Right lobe of liver (tissue), 6 donors: ENCODE measurements around the gene JUND. TPM values are rescaled to one million over a fixed set of nuclear protein-coding genes. Genes with fewer than 3 reads are reported as not detected.
A peak's percentile ranks its signal among the peaks of the same experiment; 100 is the strongest.

Experiments
- ATAC-seq, 4 donors: fragments of 200-7000 bp; cut with Tn5 transposase; one replicate each; pipeline ENCODE4 v1.9.1; 2020; ENCODE audit warnings: mild to moderate bottlenecking in 4 of 4, moderate library complexity in 4 of 4
- DNase-seq, 3 donors: peaks; one replicate each; pipeline ENCODE4 v3.0.0-alpha.2; 2020
- H3K27ac ChIP-seq, 3 donors: fragments of 200-600 bp; one replicate each; pipeline ENCODE4 v1.8.0; 2022
- H3K27me3 ChIP-seq, 2 donors: fragments of 200-600 bp; one replicate each; pipeline ENCODE4 v1.8.0; 2022
- H3K36me3 ChIP-seq, 4 donors: fragments of 200-600 bp; sonication (generic) in 1 of 4; one replicate each; pipeline versions ENCODE4 v1.5.1 to v1.8.0; 2017 to 2022; ENCODE audit warnings: control low read depth in 1 of 4
- H3K4me1 ChIP-seq, 4 donors: fragments of 200-600 bp; sonication (generic) in 1 of 4; one replicate each; pipeline versions ENCODE4 v1.5.1 to v1.8.0; 2017 to 2022; ENCODE audit warnings: control low read depth in 1 of 4
- H3K4me3 ChIP-seq, 3 donors: fragments of 200-600 bp; one replicate each; pipeline ENCODE4 v1.8.0; 2022
- H3K9me3 ChIP-seq, 4 donors: fragments of 200-600 bp; sonication (generic) in 1 of 4; one replicate each; pipeline versions ENCODE4 v1.5.1 to v1.8.0; 2017 to 2022; ENCODE audit warnings: control low read depth in 1 of 4
- POLR2A ChIP-seq: fragments of 450-650 bp; IDR thresholded peaks from one replicate; pipeline ENCODE4 v1.6.1; 2017; ENCODE audit warnings: antibody characterized with exemption, mild to moderate bottlenecking
- WGBS: methylation state at CpG from one replicate; pipeline ENCODE4 v1.1.6; 2018; ENCODE audit warnings: low coverage, low lambda C conversion rate; ENCODE audit not compliant: insufficient coverage; ENCODE audit errors: missing lambda C conversion rate; 5-methylcytosine and 5-hydroxymethylcytosine counted together
- intact Hi-C, 2 donors: fragments of 100-400 bp; cut with DNase I; formaldehyde crosslinking; loops; one replicate each; pipeline versions ENCODE4 v1.11.2 to v1.14.1; 2022
- total RNA-seq, 6 experiments: library from RNA; depleted of rRNA in 2 of 6; stranded (reverse); fragments of >200 nt in 2 of 6; fragmentation: NEBNext Ultra II Directional in 3 of 6; extraction: Animal tissue kit (Norgen Biotek cat#: 25700) in 3 of 6; gene quantifications; one replicate each; pipeline versions ENCODE4 v1.1.0 to v1.2.4, GENCODE V29; 2016 to 2023
- TF ChIP-seq, protein P1 (sequence below), 4 donors: fragments of 200-600 bp in 3 of 4; fragments of 450-650 bp in 1 of 4; IDR thresholded peaks; one replicate each; pipeline versions ENCODE4 v1.5.1 to v1.8.0; 2016 to 2022; ENCODE audit warnings: antibody characterized with exemption in 4 of 4, mild to moderate bottlenecking in 2 of 4
- donor health status: DM: no; HTN: yes; CAD: no.
- donor health status: DM: no; HTN: no; CAD: no.
- donor health status: DM: no; HTN: no; CAD: no.
- donor health status: DM: no; HTN: yes; CAD: no.
- donor health status: DM: no; HTN: yes; CAD: no.

Gene JUND
- total RNA-seq, 6 experiments from 2014 or later: 29.3 to 188 (median 134) TPM

DNA sequence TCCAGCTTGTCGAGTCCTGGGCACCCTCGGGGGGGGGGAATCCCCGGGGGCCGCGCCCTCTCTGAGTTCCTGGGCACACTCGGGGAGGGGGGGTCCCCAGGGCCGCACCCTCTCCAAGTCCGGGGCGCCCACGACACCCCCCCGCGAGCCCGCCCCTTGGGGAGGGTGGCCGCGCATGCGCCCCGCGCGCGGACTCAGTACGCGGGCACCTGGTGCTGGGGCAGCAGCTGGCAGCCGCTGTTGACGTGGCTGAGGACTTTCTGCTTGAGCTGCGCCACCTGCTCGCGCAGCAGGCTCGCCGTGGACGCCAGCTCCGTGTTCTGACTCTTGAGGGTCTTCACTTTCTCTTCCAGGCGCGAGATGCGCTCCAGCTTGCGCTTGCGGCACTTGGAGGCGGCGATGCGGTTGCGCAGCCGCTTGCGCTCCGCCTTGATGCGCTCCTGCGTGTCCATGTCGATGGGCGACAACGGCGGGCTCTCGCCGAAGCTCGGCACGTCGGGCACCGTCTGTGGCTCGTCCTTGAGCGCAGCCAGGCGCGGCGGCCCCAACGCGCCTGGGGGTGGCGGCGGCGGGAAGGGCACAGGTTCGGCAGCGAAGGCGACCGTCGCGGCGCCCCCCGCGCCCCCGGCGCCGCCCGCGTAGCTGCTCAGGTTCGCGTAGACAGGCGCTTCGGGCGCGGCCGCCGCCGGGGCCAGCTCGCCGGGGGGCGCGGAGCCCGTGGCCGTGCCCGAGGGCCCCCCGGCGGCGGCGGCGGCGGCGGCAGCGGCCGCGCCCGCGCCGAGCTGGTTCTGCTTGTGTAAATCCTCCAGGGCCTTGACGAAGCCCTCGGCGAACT lies 958 bp downstream of the JUND start:
- intact Hi-C loops: no loop called here
- ATAC-seq (peak; percentile 26 to 62 (median 51)), DNase-seq (peak; percentile 82 to 91 (median 87))
- H3K36me3 ChIP-seq: peaks cover 0 to 8% (median 0%) of the 10 kb centered on the region in 4 donors
- WGBS: 0% methylated on average over 1 of the region's 111 CpGs
- peak overlapping the region; percentile 82 to 93 (median 93) for H3K4me3 ChIP-seq
- peak overlapping the region; percentile 100 for H3K27ac ChIP-seq
- H3K4me1 ChIP-seq: peaks cover 0 to 45% (median 20%) of the 10 kb centered on the region in 4 donors
- no peaks in the 10 kb centered on the region for H3K9me3 ChIP-seq
- no peaks in the 10 kb centered on the region for H3K27me3 ChIP-seq
- TF ChIP-seq, protein P1, sequence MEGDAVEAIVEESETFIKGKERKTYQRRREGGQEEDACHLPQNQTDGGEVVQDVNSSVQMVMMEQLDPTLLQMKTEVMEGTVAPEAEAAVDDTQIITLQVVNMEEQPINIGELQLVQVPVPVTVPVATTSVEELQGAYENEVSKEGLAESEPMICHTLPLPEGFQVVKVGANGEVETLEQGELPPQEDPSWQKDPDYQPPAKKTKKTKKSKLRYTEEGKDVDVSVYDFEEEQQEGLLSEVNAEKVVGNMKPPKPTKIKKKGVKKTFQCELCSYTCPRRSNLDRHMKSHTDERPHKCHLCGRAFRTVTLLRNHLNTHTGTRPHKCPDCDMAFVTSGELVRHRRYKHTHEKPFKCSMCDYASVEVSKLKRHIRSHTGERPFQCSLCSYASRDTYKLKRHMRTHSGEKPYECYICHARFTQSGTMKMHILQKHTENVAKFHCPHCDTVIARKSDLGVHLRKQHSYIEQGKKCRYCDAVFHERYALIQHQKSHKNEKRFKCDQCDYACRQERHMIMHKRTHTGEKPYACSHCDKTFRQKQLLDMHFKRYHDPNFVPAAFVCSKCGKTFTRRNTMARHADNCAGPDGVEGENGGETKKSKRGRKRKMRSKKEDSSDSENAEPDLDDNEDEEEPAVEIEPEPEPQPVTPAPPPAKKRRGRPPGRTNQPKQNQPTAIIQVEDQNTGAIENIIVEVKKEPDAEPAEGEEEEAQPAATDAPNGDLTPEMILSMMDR (IDR thresholded peaks at IDR 0.05): no peak
- peak; percentile 85 for TF ChIP-seq POLR2A

DNA sequence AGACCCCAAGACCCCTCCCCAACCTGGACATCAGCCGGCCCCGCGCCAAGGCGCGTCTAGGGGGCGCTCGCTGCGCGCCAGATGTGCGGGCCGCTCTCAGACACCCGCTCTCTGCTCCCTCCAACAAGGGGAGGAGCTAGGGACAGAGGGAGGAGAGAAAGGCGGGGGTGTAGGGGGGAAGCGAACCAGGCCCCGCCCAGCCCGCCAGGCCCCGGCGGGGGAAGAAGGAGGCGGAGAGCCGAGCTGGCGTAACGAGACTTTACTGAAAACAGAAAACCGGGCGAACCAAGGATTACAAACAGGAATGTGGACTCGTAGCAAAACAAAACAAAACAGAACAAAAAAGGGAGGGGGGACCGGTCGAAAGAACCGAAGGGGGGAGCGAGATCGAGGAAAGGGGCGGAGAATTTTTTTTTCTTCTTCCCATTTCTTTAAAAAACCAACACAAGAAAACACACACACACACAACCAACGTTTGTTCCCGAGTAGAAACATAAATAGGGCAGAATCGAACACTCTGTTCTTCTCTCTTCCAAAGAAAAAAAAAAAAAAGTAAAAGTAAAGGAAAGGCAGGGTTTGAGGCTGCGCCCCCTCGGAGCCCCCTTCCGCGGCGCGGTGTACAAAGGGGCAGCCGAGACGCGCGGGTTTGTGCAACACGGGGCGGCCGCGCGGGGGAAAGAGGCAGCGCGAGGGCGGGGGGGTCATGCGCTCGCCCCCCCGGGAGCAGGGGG lies 1.7 kb downstream of the JUND start:
- H3K4me1 ChIP-seq: peaks cover 0 to 51% (median 26%) of the 10 kb centered on the region in 4 donors
- ATAC-seq (peak; percentile 66 to 79 (median 68)), DNase-seq (peak; percentile 92 to 95 (median 94))
- H3K4me3 ChIP-seq: peak overlapping the region; percentile 82 to 93 (median 93)
- H3K9me3 ChIP-seq: no peaks in the 10 kb centered on the region
- TF ChIP-seq POLR2A: peak; percentile 86
- TF ChIP-seq, protein P1 (IDR thresholded peaks at IDR 0.05): peak; percentile 82 to 90 (median 85)
- peak overlapping the region; percentile 100 for H3K27ac ChIP-seq
- H3K27me3 ChIP-seq: no peaks in the 10 kb centered on the region
- H3K36me3 ChIP-seq: peaks cover 0 to 8% (median 0%) of the 10 kb centered on the region in 4 donors
- under 1% methylated on average over 48 of the region's 55 CpGs for WGBS
- intact Hi-C loops: loop anchor here (5.0 to 10.0 kb wide), 2 partner anchors 43 to 135 kb away; partner anchors contain the start of genes LSM4 (in 1 of the 2) and SSBP4 (in 1 of the 2)

DNA sequence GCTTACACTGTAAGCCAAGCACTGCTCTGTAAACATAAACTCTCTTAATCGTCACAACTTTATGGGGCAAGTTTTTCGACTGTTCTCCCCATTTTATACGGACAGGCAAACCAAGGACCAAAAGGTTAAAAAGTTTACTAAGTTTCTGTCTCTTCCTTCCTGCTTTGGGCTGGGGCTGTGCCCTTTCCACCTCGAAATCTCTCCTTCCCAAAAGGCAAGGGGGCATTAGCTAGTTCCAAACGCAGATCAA lies 2.2 kb downstream of the JUND start:
- intact Hi-C loops: loop anchor here (5.0 to 10.0 kb wide), 2 partner anchors 43 to 136 kb away; partner anchors contain the start of genes LSM4 (in 1 of the 2) and SSBP4 (in 1 of the 2)
- H3K36me3 ChIP-seq: peaks cover 0 to 8% (median 0%) of the 10 kb centered on the region in 4 donors
- 0% methylated on average over 5 of the region's 5 CpGs for WGBS
- no peak for ATAC-seq
- no peak for DNase-seq
- H3K9me3 ChIP-seq: no peaks in the 10 kb centered on the region
- no peak for TF ChIP-seq POLR2A
- peak overlapping the region; percentile 82 to 93 (median 93) for H3K4me3 ChIP-seq
- H3K27ac ChIP-seq: peak overlapping the region; percentile 100
- peaks cover 0 to 56% (median 27%) of the 10 kb centered on the region in 4 donors for H3K4me1 ChIP-seq
- H3K27me3 ChIP-seq: no peaks in the 10 kb centered on the region

DNA sequence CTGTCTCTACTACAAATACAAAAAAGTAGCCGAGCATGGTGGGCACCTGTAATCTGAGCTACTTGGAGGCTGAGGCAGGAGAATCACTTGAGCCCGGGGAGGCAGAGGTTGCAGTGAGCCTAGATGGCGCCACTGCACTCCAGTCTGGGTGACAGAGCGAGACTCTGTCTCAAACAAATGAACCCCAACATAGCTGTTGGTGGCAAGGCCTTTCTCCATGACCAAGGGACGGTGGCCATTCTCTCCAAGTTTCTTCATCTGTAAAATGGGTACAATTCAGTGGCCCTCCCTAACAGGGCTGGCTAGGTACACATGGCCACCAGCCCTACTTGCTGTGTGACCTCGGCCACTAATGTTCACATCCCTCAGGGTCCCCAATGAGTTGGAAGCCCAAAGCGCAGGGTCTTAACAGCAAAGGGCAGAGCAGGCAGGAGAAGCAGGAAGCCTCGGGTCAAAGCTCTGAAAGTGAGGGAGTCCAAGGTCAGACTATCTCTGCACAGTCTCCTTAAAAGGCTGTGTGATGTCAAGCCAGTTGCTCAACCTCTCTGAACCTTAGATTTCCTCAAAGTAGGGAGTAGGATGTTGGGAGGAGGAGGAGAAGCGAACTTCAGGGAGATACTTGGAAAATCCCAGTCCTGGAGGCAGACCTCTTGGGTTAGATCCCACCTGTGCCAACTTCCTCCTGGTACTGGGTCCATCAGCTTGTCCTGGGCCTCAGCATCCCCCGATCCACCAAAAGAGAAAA lies 2.7 kb downstream of the JUND start:
- no peaks in the 10 kb centered on the region for H3K9me3 ChIP-seq
- intact Hi-C loops: loop anchor here (5.0 to 10.0 kb wide), 2 partner anchors 44 to 136 kb away; partner anchors contain the start of genes LSM4 (in 1 of the 2) and SSBP4 (in 1 of the 2)
- ATAC-seq: no peak
- peak overlapping the region; percentile 100 for H3K27ac ChIP-seq
- TF ChIP-seq, protein P1 (IDR thresholded peaks at IDR 0.05): peak in 1 of 4 donors; percentile 32
- no peak for TF ChIP-seq POLR2A
- H3K36me3 ChIP-seq: peaks cover 0 to 8% (median 0%) of the 10 kb centered on the region in 4 donors
- no peak for DNase-seq
- 57% methylated on average over 8 of the region's 10 CpGs for WGBS
- H3K4me3 ChIP-seq: peak overlapping the region; percentile 82 to 93 (median 93)
- no peaks in the 10 kb centered on the region for H3K27me3 ChIP-seq
- peaks cover 0 to 60% (median 27%) of the 10 kb centered on the region in 4 donors for H3K4me1 ChIP-seq
